Chondrocyte (in vitro differentiated cells): ENCODE measurements around the gene FARSA. TPM values are rescaled to one million over a fixed set of nuclear protein-coding genes. Genes with fewer than 3 reads are reported as not detected.

Experiments
- DNase-seq: peaks from one replicate; pipeline ENCODE4 v3.0.0; 2021; ENCODE audit warnings: mixed read lengths, low spot score
- H3K27ac Mint-ChIP-seq: one replicate; pipeline ENCODE4 v1.8.0; 2021; ENCODE audit warnings: mild to moderate bottlenecking, moderate library complexity, mixed read lengths; ENCODE audit not compliant: unreplicated experiment
- H3K27me3 Mint-ChIP-seq: 2 replicates; pipeline ENCODE4 v1.8.0; 2021; ENCODE audit warnings: low read depth, mixed read lengths
- H3K36me3 Mint-ChIP-seq: 2 replicates; pipeline ENCODE4 v1.8.0; 2021; ENCODE audit warnings: low read depth, mixed read lengths
- H3K4me1 Mint-ChIP-seq: 2 replicates; pipeline ENCODE4 v1.8.0; 2021; ENCODE audit warnings: low read depth, mild to moderate bottlenecking, mixed read lengths
- H3K4me3 Mint-ChIP-seq: one replicate; pipeline ENCODE4 v1.8.0; 2021; ENCODE audit warnings: mild to moderate bottlenecking, moderate library complexity, mixed read lengths; ENCODE audit not compliant: unreplicated experiment
- H3K9me3 Mint-ChIP-seq: 2 replicates; pipeline ENCODE4 v1.8.0; 2021; ENCODE audit warnings: low read depth, mixed read lengths
- total RNA-seq: library from RNA; stranded (reverse); gene quantifications from 3 replicates; pipeline ENCODE4 v1.2.1, GENCODE V29; 2021
- TF ChIP-seq, protein P1 (sequence below): fragments of 200-600 bp; sonication (generic); IDR thresholded peaks from 2 replicates; pipeline ENCODE4 v1.5.0; 2021; ENCODE audit warnings: antibody characterized with exemption, mild to moderate bottlenecking, moderate library complexity

FARSA gene
- total RNA-seq, 1 donor from 2014 or later, result 46.4 TPM

DNA sequence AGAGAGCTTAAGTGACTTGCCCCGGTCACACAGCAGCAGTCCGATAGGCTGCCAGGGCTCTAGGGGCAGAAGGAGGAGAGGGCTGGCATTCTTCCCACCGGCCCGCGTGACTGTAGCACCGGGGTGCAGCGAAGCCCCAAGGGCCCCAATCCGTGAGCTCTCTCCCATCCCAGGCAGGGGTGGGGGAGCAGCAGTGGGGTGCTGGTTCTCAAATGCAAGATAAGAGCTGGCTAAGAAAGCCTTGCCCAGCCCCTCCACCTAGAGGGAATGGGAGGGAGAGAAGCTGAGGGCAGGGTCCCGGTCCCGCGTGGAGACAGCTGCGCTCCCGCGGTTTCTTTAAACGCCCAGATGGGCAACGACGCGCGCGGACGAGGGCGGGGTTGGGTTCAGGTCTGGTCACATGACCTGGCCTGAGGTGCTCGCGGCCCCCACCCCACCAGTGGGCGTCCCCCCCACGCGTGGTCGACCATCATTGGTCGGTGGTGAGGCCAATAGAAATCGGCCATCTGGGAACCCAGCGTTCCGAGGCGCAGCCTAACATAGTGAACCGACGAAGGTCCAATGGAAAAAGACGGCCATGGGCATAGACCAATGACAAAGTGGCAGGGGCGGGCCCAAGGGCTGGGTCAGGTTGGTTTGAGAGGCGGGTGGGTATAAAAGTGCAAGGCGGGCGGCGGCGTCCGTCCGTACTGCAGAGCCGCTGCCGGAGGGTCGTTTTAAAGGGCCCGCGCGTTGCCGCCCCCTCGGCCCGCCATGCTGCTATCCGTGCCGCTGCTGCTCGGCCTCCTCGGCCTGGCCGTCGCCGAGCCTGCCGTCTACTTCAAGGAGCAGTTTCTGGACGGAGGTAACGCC, 4.6 kb upstream of the FARSA start, which contains the start of gene CALR:
Gene CALR, plus strand, starts transcription at position 683 of the 852 bp plus-strand sequence. Its CDS starts 71 bp downstream, at position 754.
- DNase-seq, result peak; percentile 99
- Mint-ChIP-seq H3K4me3 (peak within 1 kb of the TSS; percentile 97), H3K4me1 (peaks cover 53% of the 10 kb centered on the region), H3K27ac (peak within 1 kb of the TSS; percentile 94), H3K9me3 (no peaks in the 10 kb centered on the region), H3K36me3 (peaks cover 26% of the 10 kb centered on the region), H3K27me3 (no peaks in the 10 kb centered on the region)
- TF ChIP-seq, protein P1, sequence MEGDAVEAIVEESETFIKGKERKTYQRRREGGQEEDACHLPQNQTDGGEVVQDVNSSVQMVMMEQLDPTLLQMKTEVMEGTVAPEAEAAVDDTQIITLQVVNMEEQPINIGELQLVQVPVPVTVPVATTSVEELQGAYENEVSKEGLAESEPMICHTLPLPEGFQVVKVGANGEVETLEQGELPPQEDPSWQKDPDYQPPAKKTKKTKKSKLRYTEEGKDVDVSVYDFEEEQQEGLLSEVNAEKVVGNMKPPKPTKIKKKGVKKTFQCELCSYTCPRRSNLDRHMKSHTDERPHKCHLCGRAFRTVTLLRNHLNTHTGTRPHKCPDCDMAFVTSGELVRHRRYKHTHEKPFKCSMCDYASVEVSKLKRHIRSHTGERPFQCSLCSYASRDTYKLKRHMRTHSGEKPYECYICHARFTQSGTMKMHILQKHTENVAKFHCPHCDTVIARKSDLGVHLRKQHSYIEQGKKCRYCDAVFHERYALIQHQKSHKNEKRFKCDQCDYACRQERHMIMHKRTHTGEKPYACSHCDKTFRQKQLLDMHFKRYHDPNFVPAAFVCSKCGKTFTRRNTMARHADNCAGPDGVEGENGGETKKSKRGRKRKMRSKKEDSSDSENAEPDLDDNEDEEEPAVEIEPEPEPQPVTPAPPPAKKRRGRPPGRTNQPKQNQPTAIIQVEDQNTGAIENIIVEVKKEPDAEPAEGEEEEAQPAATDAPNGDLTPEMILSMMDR, result no peak

DNA sequence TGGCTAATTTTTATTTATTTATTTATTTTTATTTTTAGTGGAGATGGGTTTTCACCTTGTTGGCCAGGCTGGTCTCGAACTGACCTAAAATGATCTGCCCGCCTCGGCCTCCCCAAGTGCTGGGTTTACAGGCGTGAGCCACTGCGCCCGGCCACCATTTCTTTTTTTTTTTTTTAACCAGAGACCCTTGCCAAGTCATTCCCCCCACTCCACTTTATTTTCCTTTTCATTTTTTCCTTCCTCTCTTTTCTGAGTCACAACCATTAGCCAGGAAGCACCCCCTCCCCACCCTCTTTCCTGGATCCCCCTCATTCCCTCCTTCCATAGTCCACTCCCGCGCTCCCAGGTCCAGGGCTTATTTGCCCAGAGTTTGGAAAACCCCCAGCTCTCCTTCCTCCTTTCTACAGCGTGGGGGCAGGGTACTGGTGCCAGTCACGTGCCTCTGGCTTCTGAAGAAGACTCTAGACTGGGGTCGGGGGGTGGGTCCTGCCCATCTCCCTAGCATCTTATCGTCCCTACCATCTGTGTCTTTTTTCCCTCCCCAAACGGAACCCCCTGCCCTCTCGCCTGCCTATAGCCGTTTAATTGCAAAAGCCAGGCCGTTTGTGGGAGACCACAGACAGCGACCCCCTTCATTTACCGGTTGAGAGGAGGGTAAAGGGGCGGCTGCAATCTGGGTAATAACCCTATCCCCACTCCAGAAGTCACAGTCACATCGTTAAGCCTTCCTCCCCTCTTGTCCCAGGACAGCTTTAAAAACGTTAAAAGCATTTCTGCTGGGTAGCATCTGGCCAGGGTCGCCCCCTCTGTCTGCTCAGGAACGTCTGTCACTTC, 3.8 kb upstream of the FARSA start:
- H3K27me3 Mint-ChIP-seq, result no peaks in the 10 kb centered on the region
- H3K27ac Mint-ChIP-seq, result peak overlapping the region; percentile 94
- peaks cover 53% of the 10 kb centered on the region for H3K4me1 Mint-ChIP-seq
- DNase-seq, result no peak
- peaks cover 23% of the 10 kb centered on the region for H3K36me3 Mint-ChIP-seq
- TF ChIP-seq, protein P1, result no peak
- peak overlapping the region; percentile 97 for H3K4me3 Mint-ChIP-seq
- no peaks in the 10 kb centered on the region for H3K9me3 Mint-ChIP-seq

DNA sequence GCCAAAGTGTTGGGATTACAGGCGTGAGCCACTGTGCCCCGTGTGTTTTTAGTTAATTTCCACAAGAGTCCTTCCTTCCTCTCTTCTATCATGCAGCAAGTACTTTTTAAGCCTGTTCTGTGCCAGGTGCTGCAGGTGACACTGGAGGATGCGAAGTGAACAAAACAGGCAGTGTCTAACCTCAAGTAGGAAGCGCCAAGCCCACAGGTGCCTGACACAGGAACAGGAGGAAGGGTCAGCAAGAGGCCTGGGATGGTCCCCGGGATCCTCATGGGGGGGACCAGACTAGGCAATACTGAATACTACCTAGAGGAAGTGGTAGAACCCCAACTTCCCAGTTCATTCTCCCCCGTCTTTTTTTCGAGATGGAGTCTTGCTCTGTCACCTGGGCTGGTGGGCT, 3.1 kb upstream of the FARSA start:
- Mint-ChIP-seq H3K9me3 (no peaks in the 10 kb centered on the region), H3K27ac (no peak overlapping the region), H3K27me3 (no peaks in the 10 kb centered on the region), H3K4me1 (peaks cover 48% of the 10 kb centered on the region), H3K4me3 (no peak overlapping the region), H3K36me3 (peaks cover 22% of the 10 kb centered on the region)
- TF ChIP-seq, protein P1, result no peak
- no peak for DNase-seq

DNA sequence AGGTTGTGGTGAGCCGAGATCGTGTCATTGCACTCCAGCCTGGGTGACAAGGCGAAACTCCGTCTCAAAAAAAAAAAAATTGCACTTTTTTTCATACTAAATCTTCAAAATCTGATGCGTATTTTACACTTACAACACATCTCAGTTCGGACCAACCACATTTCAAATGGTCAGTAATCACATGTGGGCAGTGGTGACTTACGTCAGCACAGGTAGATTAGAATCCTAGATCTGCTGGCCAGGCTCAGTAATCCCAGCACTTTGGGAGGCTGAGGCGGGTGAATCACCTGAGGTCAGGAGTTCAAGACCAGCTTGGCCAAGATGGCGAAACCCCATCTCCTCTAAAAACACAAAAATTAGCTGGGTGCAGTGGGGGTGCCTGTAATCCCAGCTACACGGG, 1.6 kb upstream of the FARSA start:
- Mint-ChIP-seq H3K27ac (no peak overlapping the region), H3K9me3 (no peaks in the 10 kb centered on the region), H3K36me3 (peaks cover 12% of the 10 kb centered on the region), H3K4me1 (peaks cover 34% of the 10 kb centered on the region), H3K27me3 (no peaks in the 10 kb centered on the region), H3K4me3 (no peak overlapping the region)
- TF ChIP-seq, protein P1, result no peak
- no peak for DNase-seq
